ENCODE results near the gene CYP51A1. TPM values are rescaled to one million over a fixed set of nuclear protein-coding genes. Genes with fewer than 3 reads are reported as not detected.

Gene CYP51A1
- total RNA-seq, 1 donor from 2014 or later, result 129 TPM

DNA sequence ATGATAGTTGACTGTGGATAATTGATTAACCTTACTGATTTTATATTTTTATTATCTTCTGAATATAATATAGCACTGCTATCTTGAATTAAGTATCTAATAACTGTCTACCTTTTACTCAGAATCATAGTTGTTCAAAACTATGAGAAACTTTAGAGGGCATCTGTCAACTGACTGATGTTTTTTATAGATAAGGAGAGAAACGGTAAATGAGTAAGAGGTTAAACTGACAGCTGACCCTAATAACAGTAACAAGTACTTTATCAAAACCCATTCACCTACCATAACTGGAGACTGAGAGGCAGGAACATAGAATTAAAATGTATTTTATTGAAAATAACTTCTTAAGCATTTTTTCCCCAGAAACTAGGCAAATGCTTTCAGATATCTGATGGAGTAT lies 62.2 kb downstream of the CYP51A1 start:
- TF ChIP-seq, protein P1, sequence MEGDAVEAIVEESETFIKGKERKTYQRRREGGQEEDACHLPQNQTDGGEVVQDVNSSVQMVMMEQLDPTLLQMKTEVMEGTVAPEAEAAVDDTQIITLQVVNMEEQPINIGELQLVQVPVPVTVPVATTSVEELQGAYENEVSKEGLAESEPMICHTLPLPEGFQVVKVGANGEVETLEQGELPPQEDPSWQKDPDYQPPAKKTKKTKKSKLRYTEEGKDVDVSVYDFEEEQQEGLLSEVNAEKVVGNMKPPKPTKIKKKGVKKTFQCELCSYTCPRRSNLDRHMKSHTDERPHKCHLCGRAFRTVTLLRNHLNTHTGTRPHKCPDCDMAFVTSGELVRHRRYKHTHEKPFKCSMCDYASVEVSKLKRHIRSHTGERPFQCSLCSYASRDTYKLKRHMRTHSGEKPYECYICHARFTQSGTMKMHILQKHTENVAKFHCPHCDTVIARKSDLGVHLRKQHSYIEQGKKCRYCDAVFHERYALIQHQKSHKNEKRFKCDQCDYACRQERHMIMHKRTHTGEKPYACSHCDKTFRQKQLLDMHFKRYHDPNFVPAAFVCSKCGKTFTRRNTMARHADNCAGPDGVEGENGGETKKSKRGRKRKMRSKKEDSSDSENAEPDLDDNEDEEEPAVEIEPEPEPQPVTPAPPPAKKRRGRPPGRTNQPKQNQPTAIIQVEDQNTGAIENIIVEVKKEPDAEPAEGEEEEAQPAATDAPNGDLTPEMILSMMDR (IDR thresholded peaks at IDR 0.05), result no peak
- Histone ChIP-seq H3K9me3 (no peaks in the 10 kb centered on the region), H3K4me3 (no peak overlapping the region), H3K36me3 (peaks cover 51% of the 10 kb centered on the region), H3K4me1 (no peaks in the 10 kb centered on the region), H3K27ac (no peak overlapping the region), H3K27me3 (ENCODE audit: low read depth) (no peaks in the 10 kb centered on the region)
- DNase-seq (no peak), ATAC-seq (no peak)
- intact Hi-C loops (cut with DNase I), result no loop called here

DNA sequence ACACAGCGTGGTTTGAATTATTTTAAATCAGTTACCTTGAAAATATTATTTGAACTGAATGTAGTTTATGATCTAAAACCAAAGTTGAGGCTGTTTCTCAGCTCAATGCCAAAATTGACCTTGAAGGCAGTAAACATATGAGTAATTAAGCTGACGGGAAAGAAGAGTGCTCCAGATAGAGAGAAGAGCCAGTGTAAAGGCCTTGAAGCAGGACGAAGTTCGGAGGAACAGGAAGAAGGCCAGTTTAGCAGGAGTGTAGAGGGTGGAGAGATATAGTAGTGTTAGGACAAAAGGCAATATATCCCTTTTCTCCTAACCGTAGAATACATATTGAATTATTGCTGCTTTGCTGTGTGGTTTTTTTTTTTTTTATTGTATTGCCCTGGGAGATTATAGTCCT lies 63.2 kb downstream of the CYP51A1 start:
- TF ChIP-seq, protein P1 (IDR thresholded peaks at IDR 0.05), result no peak
- peaks cover 51% of the 10 kb centered on the region for H3K36me3 ChIP-seq
- H3K4me1 ChIP-seq, result no peaks in the 10 kb centered on the region
- H3K27me3 ChIP-seq (ENCODE audit: low read depth), result no peaks in the 10 kb centered on the region
- DNase-seq, result no peak
- ATAC-seq, result peak in 1 of 2 donors; percentile 68
- intact Hi-C loops (cut with DNase I), result no loop called here
- no peaks in the 10 kb centered on the region for H3K9me3 ChIP-seq
- no peak overlapping the region for H3K27ac ChIP-seq
- no peak overlapping the region for H3K4me3 ChIP-seq

DNA sequence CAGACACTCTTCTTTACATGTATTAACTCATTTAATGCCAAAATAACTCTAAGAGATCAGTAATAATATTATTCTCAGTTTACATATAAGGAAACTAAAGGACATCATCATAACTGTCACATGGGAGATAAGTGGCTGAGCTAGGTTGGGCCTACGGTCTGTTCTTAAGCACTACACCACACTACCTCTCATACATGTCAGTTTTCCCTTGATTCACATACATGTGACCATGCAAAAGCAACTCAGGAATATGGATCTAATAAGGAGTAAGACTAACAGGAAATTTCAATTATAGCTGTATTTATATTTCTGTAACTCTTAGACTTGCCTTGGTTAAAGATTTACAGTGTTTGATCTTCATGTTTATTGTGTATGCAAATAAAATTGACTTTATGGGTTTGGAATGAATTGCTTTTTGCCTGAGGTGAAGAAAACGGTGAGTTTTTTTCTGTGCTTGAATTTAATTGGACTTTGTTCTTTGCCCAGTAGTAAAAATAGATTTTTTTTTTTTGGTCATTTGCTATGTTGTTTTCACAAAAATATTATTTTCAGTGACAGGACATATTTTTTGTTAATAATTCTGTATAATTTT lies 69.7 kb downstream of the CYP51A1 start:
- no peaks in the 10 kb centered on the region for H3K27me3 ChIP-seq (ENCODE audit: low read depth)
- TF ChIP-seq, protein P1 (IDR thresholded peaks at IDR 0.05), result no peak
- DNase-seq (no peak), ATAC-seq (no peak)
- peaks cover 66% of the 10 kb centered on the region for H3K36me3 ChIP-seq
- no peaks in the 10 kb centered on the region for H3K4me1 ChIP-seq
- no peaks in the 10 kb centered on the region for H3K9me3 ChIP-seq
- intact Hi-C loops (cut with DNase I), result no loop called here
- no peak overlapping the region for H3K27ac ChIP-seq
- no peak overlapping the region for H3K4me3 ChIP-seq

Other genes starting within 250 kb of the CYP51A1 start
- 93.7 TPM for gene AKAP9, start 193.6 kb downstream of the CYP51A1 start, total RNA-seq
- not detected for gene LRRD1, start 44.7 kb upstream of the CYP51A1 start, total RNA-seq
- gene KRIT1, start 111.4 kb upstream of the CYP51A1 start, total RNA-seq, result 49.0 TPM
- 48.0 TPM for gene ANKIB1, start 111.5 kb upstream of the CYP51A1 start, total RNA-seq

Measured in lower lobe of right lung (tissue), 2 donors.